SK-N-SH (cell line): Measurements from ENCODE around the gene GAS7. TPM values are rescaled to one million over a fixed set of nuclear protein-coding genes. Genes with fewer than 3 reads are reported as not detected.

Experiments used
- CTCF ChIA-PET: fragments of 300-600, 350-600 bp; formaldehyde crosslinking; extraction: SDS; loops from one replicate; lab custom pipeline; 2021; lab: Yijun Ruan, JAX
- POLR2A ChIA-PET: fragments of 350-600 bp; sonication (Branson Sonifier 250); formaldehyde crosslinking; extraction: SDS; loops from one replicate; lab custom pipeline; 2020; ENCODE audit warnings: antibody characterized with exemption, inconsistent platforms; lab: Yijun Ruan, JAX
- DNase-seq: peaks from one replicate; pipeline ENCODE4 v3.0.0; 2012
- H2AFZ ChIP-seq: fragments of 200-600 bp; sonication (generic); 2 replicates; pipeline ENCODE4 v1.8.1; 2016; ENCODE audit warnings: antibody characterized with exemption, mild to moderate bottlenecking, low read depth
- H3F3A ChIP-seq: fragments of 200-600 bp; sonication (generic); replicated peaks from 2 replicates; pipeline ENCODE3; 2016; ENCODE audit warnings: antibody characterized with exemption, mild to moderate bottlenecking; ENCODE audit not compliant: insufficient read depth
- H3K27ac ChIP-seq, 2 experiments: fragments of 200-500 bp in 1 of 2; fragments of 200-600 bp in 1 of 2; sonication (Bioruptor generic) in 1 of 2; sonication (generic), shearing (Covaris generic) in 1 of 2; 2 replicates each; pipeline versions ENCODE4 v1.5.1 to v1.6.1; 2014 to 2016; ENCODE audit warnings: low read depth in 2 of 2, inconsistent platforms in 1 of 2, low read length in 1 of 2, mild to moderate bottlenecking in 1 of 2, mixed read lengths in 1 of 2
- H3K27me3 ChIP-seq: fragments of 200-600 bp; sonication (generic), shearing (Covaris generic); 2 replicates; pipeline ENCODE4 v1.6.1; 2016; ENCODE audit warnings: mixed run types; ENCODE audit not compliant: insufficient read depth
- H3K36me3 ChIP-seq, 2 experiments: fragments of 200-500 bp in 1 of 2; fragments of 200-600 bp in 1 of 2; sonication (Bioruptor generic) in 1 of 2; sonication (generic) in 1 of 2; replicated peaks in 1 of 2; 2 replicates each; pipeline versions ENCODE3 to v1.5.1; 2014 to 2016; ENCODE audit warnings: low read length in 1 of 2, mild to moderate bottlenecking in 1 of 2; ENCODE audit not compliant: insufficient read depth in 2 of 2, control insufficient read depth in 1 of 2
- H3K4me1 ChIP-seq, 2 experiments: fragments of 200-500 bp in 1 of 2; fragments of 200-600 bp in 1 of 2; sonication (Bioruptor generic) in 1 of 2; sonication (generic), shearing (Covaris generic) in 1 of 2; 2 replicates each; pipeline versions ENCODE4 v1.5.1 to v1.6.1; 2014 to 2016; ENCODE audit warnings: low read depth in 1 of 2, low read length in 1 of 2, mixed run types in 1 of 2; ENCODE audit not compliant: insufficient read depth in 2 of 2, control insufficient read depth in 1 of 2
- H3K4me2 ChIP-seq: fragments of 200-600 bp; sonication (generic), shearing (Covaris generic); 2 replicates; pipeline ENCODE4 v1.6.1; 2017; ENCODE audit warnings: mixed run types
- H3K4me3 ChIP-seq, 2 experiments: fragments of 200-500 bp in 1 of 2; fragments of 200-600 bp in 1 of 2; sonication (Bioruptor generic) in 1 of 2; sonication (generic), shearing (Covaris generic) in 1 of 2; 2 replicates each; pipeline versions ENCODE4 v1.5.1 to v1.8.1; 2014 to 2016; ENCODE audit warnings: low read depth in 2 of 2, inconsistent platforms in 1 of 2, low read length in 1 of 2, mild to moderate bottlenecking in 1 of 2, mixed read lengths in 1 of 2, moderate library complexity in 1 of 2
- H3K79me2 ChIP-seq: fragments of 200-600 bp; sonication (generic); 2 replicates; pipeline ENCODE4 v1.8.1; 2017; ENCODE audit warnings: mild to moderate bottlenecking; ENCODE audit not compliant: insufficient read depth
- H3K9ac ChIP-seq: fragments of 200-600 bp; sonication (generic); 2 replicates; pipeline ENCODE4 v1.6.1; 2017; ENCODE audit warnings: mixed run types
- H3K9me2 ChIP-seq: fragments of 200-600 bp; sonication (generic); 2 replicates; pipeline ENCODE4 v1.6.1; 2017; ENCODE audit warnings: mixed run types
- H3K9me3 ChIP-seq: fragments of 200-600 bp; sonication (generic); 2 replicates; pipeline ENCODE4 v1.6.1; 2017; ENCODE audit warnings: mixed run types, mild to moderate bottlenecking, moderate library complexity
- H4K20me1 ChIP-seq: fragments of 200-600 bp; sonication (generic); 2 replicates; pipeline ENCODE4 v1.6.1; 2017; ENCODE audit warnings: mild to moderate bottlenecking, mixed run types; ENCODE audit not compliant: insufficient read depth
- CHD2 ChIP-seq: fragments of 150-350 bp; IDR thresholded peaks from 2 replicates; pipeline ENCODE4 v1.6.1; 2018; ENCODE audit warnings: low read length; ENCODE audit not compliant: partially characterized antibody
- ELF1 ChIP-seq: IDR thresholded peaks from 2 replicates; pipeline ENCODE4 v1.4.0; 2012
- FOSL2 ChIP-seq: IDR thresholded peaks from 2 replicates; pipeline ENCODE4 v1.4.0; 2012; ENCODE audit warnings: low read depth, mild to moderate bottlenecking, moderate library complexity, borderline replicate concordance
- FOXJ3 ChIP-seq: sonication (generic); formaldehyde crosslinking; IDR thresholded peaks from 2 replicates; pipeline ENCODE4 v1.5.1; 2020; ENCODE audit warnings: mild to moderate bottlenecking, missing genetic modification reagents
- FOXM1 ChIP-seq: IDR thresholded peaks from 2 replicates; pipeline ENCODE4 v1.4.0; 2012; ENCODE audit warnings: low read depth, mild to moderate bottlenecking
- GABPA ChIP-seq: IDR thresholded peaks from 2 replicates; pipeline ENCODE4 v1.4.0; 2012; ENCODE audit warnings: low read depth, mild to moderate bottlenecking
- GATA2 ChIP-seq: sonication (generic); formaldehyde crosslinking; IDR thresholded peaks from 2 replicates; pipeline ENCODE4 v1.5.0; 2020; ENCODE audit warnings: mild to moderate bottlenecking, missing genetic modification reagents
- JUND ChIP-seq: IDR thresholded peaks from 2 replicates; pipeline ENCODE4 v1.4.0; 2012
- MEF2A ChIP-seq: IDR thresholded peaks from 2 replicates; pipeline ENCODE4 v1.4.0; 2012; ENCODE audit warnings: low read depth, borderline replicate concordance
- MXI1 ChIP-seq: IDR thresholded peaks from 2 replicates; pipeline ENCODE4 v1.6.1; 2012; ENCODE audit warnings: mild to moderate bottlenecking, low read depth, low read length, improper control_type of control experiment
- POLR2AphosphoS5 ChIP-seq: IDR thresholded peaks from 2 replicates; pipeline ENCODE4 v1.6.1; 2012; ENCODE audit warnings: low read depth, low read length
- RCOR1 ChIP-seq: fragments of 150-350 bp; IDR thresholded peaks from 2 replicates; pipeline ENCODE4 v1.6.1; 2017; ENCODE audit warnings: antibody characterized with exemption, low read length
- SIN3A ChIP-seq: IDR thresholded peaks from 2 replicates; pipeline ENCODE4 v1.6.1; 2012; ENCODE audit warnings: low read depth, mild to moderate bottlenecking, low read length, moderate library complexity, borderline replicate concordance
- SMC3 ChIP-seq: IDR thresholded peaks from 2 replicates; pipeline ENCODE4 v1.6.1; 2012; ENCODE audit warnings: low read depth, low read length, improper control_type of control experiment
- USF1 ChIP-seq: IDR thresholded peaks from 2 replicates; pipeline ENCODE4 v1.4.0; 2012; ENCODE audit warnings: low read depth, borderline replicate concordance
- WGBS: methylation state at CpG from one replicate; pipeline ENCODE4 v1.1.6; 2017; ENCODE audit warnings: low lambda C conversion rate; 5-methylcytosine and 5-hydroxymethylcytosine counted together
- polyA plus RNA-seq, 3 experiments: library from polyadenylated mRNA; depleted of rRNA; stranded (reverse); fragments of >200 nt; gene quantifications; 2 replicates each; pipeline ENCODE4 v1.2.3, GENCODE V29; 2012
- TF ChIP-seq, protein P1 (sequence below): fragments of 150-350 bp; IDR thresholded peaks from 2 replicates; pipeline ENCODE4 v1.6.1; 2017; ENCODE audit warnings: antibody characterized with exemption, low read length, low read depth, borderline replicate concordance
- TF ChIP-seq, protein P2 (sequence below): IDR thresholded peaks from 2 replicates; pipeline ENCODE4 v1.4.0; 2012; ENCODE audit warnings: low read depth, borderline replicate concordance
- TF ChIP-seq, protein P3 (sequence below): fragments of 200-600 bp; sonication (generic); IDR thresholded peaks from 2 replicates; pipeline ENCODE4 v1.6.1; 2017; ENCODE audit warnings: antibody characterized with exemption, mild to moderate bottlenecking, moderate library complexity
- TF ChIP-seq, protein P4 (sequence below): IDR thresholded peaks from 2 replicates; pipeline ENCODE4 v1.6.1; 2012; ENCODE audit warnings: mild to moderate bottlenecking, low read depth, low read length, moderate library complexity
- TF ChIP-seq, protein P5 (sequence below): IDR thresholded peaks from 2 replicates; pipeline ENCODE4; 2012

The GAS7 gene
- polyA plus RNA-seq, 1 of the 3 experiments (the other 2 are of a cell fraction): 0.12 TPM

DNA sequence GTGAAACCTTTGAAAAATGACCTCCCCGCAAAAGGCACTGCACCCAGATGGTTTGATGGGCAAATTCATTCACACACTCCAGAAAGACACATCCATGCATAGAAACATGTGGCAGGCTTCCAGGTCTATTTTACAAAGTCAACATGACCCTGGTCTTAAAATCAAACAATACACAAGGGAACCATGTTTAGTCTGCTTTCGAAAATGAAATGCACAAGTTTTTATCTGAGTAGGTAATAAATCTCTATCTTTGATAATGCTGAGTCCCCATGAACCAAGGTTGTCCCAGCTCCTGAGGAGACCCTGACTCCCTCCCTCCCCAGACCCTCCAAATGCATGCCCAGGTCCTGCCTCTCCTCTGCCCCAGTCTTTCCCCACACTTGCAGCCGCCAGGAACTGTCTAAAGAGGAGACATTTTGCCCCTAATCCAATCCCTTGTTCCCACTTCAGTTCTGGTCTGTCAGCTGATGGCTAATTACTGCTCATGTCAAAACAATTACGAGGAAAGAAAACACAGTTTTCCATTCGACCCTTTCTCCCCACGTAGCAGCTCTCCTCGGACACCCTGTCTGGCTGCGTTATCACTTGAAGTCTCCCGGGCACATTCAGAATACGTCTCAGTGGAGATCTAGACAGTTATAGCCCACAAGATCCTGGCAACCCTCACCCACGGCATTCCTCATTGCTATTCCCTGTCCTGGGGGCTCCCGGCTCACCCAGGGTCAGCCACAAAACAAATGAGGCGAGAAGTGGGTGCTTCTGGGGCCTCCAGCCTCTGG lies 224.5 kb downstream of the GAS7 start:
- no peak overlapping the region for H3K9ac ChIP-seq
- no peaks in the 10 kb centered on the region for H3K36me3 ChIP-seq
- no peaks in the 10 kb centered on the region for H3K9me3 ChIP-seq
- H3K4me3 ChIP-seq: no peak overlapping the region
- H3K4me1 ChIP-seq: peaks cover 0 to 3% of the 10 kb centered on the region in 2 experiments; a peak in 1 of 4 replicates
- H3K9me2 ChIP-seq: no peaks in the 10 kb centered on the region
- H2AFZ ChIP-seq: no peak overlapping the region
- H3K27me3 ChIP-seq: no peaks in the 10 kb centered on the region; the same call in 1 of the 2 replicates
- TF ChIP-seq SIN3A: no peak
- TF ChIP-seq CHD2: no peak
- TF ChIP-seq, protein P1, sequence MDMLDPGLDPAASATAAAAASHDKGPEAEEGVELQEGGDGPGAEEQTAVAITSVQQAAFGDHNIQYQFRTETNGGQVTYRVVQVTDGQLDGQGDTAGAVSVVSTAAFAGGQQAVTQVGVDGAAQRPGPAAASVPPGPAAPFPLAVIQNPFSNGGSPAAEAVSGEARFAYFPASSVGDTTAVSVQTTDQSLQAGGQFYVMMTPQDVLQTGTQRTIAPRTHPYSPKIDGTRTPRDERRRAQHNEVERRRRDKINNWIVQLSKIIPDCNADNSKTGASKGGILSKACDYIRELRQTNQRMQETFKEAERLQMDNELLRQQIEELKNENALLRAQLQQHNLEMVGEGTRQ: no peak
- TF ChIP-seq FOXJ3 (CRISPR knock-in tag): no peak
- no peak for TF ChIP-seq RCOR1
- no peak for TF ChIP-seq USF1
- TF ChIP-seq POLR2AphosphoS5: no peak
- TF ChIP-seq FOXM1: no peak
- TF ChIP-seq, protein P2, sequence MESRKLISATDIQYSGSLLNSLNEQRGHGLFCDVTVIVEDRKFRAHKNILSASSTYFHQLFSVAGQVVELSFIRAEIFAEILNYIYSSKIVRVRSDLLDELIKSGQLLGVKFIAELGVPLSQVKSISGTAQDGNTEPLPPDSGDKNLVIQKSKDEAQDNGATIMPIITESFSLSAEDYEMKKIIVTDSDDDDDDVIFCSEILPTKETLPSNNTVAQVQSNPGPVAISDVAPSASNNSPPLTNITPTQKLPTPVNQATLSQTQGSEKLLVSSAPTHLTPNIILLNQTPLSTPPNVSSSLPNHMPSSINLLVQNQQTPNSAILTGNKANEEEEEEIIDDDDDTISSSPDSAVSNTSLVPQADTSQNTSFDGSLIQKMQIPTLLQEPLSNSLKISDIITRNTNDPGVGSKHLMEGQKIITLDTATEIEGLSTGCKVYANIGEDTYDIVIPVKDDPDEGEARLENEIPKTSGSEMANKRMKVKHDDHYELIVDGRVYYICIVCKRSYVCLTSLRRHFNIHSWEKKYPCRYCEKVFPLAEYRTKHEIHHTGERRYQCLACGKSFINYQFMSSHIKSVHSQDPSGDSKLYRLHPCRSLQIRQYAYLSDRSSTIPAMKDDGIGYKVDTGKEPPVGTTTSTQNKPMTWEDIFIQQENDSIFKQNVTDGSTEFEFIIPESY: no peak
- no peak for TF ChIP-seq SMC3
- TF ChIP-seq JUND: no peak
- TF ChIP-seq FOSL2: no peak
- TF ChIP-seq, protein P3, sequence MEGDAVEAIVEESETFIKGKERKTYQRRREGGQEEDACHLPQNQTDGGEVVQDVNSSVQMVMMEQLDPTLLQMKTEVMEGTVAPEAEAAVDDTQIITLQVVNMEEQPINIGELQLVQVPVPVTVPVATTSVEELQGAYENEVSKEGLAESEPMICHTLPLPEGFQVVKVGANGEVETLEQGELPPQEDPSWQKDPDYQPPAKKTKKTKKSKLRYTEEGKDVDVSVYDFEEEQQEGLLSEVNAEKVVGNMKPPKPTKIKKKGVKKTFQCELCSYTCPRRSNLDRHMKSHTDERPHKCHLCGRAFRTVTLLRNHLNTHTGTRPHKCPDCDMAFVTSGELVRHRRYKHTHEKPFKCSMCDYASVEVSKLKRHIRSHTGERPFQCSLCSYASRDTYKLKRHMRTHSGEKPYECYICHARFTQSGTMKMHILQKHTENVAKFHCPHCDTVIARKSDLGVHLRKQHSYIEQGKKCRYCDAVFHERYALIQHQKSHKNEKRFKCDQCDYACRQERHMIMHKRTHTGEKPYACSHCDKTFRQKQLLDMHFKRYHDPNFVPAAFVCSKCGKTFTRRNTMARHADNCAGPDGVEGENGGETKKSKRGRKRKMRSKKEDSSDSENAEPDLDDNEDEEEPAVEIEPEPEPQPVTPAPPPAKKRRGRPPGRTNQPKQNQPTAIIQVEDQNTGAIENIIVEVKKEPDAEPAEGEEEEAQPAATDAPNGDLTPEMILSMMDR: no peak
- no peak for TF ChIP-seq MXI1
- TF ChIP-seq MEF2A: no peak
- TF ChIP-seq, protein P4, sequence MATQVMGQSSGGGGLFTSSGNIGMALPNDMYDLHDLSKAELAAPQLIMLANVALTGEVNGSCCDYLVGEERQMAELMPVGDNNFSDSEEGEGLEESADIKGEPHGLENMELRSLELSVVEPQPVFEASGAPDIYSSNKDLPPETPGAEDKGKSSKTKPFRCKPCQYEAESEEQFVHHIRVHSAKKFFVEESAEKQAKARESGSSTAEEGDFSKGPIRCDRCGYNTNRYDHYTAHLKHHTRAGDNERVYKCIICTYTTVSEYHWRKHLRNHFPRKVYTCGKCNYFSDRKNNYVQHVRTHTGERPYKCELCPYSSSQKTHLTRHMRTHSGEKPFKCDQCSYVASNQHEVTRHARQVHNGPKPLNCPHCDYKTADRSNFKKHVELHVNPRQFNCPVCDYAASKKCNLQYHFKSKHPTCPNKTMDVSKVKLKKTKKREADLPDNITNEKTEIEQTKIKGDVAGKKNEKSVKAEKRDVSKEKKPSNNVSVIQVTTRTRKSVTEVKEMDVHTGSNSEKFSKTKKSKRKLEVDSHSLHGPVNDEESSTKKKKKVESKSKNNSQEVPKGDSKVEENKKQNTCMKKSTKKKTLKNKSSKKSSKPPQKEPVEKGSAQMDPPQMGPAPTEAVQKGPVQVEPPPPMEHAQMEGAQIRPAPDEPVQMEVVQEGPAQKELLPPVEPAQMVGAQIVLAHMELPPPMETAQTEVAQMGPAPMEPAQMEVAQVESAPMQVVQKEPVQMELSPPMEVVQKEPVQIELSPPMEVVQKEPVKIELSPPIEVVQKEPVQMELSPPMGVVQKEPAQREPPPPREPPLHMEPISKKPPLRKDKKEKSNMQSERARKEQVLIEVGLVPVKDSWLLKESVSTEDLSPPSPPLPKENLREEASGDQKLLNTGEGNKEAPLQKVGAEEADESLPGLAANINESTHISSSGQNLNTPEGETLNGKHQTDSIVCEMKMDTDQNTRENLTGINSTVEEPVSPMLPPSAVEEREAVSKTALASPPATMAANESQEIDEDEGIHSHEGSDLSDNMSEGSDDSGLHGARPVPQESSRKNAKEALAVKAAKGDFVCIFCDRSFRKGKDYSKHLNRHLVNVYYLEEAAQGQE: no peak
- no peak for TF ChIP-seq ELF1
- no peak for TF ChIP-seq GABPA
- no peak for TF ChIP-seq GATA2 (CRISPR knock-in tag)
- TF ChIP-seq, protein P5, sequence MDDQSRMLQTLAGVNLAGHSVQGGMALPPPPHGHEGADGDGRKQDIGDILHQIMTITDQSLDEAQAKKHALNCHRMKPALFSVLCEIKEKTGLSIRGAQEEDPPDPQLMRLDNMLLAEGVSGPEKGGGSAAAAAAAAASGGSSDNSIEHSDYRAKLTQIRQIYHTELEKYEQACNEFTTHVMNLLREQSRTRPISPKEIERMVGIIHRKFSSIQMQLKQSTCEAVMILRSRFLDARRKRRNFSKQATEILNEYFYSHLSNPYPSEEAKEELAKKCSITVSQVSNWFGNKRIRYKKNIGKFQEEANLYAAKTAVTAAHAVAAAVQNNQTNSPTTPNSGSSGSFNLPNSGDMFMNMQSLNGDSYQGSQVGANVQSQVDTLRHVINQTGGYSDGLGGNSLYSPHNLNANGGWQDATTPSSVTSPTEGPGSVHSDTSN: no peak
- H3K4me2 ChIP-seq: no peak overlapping the region
- no peaks in the 10 kb centered on the region for H3F3A ChIP-seq
- ChIA-PET CTCF (interaction anchor here (1.2 kb wide), 1 partner anchor 14 kb away, joined by 3 read pairs; no protein-coding TSS in a partner anchor), POLR2A (no interaction called here)
- H3K79me2 ChIP-seq: no peaks in the 10 kb centered on the region
- H4K20me1 ChIP-seq: no peaks in the 10 kb centered on the region
- 32% methylated on average over 13 of the region's 13 CpGs for WGBS
- no peak overlapping the region for H3K27ac ChIP-seq
- DNase-seq: no peak
